ENCODE measurements around the gene RPS14.

The RPS14 gene

GRCh38 chr5:150412319-150413175, 37.0 kb downstream of the RPS14 start, which contains the start of gene CD74:
CD74 (minus strand) TSS chr5:150412910; CDS start chr5:150412749, 161 bp downstream.
- peak; percentile 80 to 90 for DNase-seq

DNA sequence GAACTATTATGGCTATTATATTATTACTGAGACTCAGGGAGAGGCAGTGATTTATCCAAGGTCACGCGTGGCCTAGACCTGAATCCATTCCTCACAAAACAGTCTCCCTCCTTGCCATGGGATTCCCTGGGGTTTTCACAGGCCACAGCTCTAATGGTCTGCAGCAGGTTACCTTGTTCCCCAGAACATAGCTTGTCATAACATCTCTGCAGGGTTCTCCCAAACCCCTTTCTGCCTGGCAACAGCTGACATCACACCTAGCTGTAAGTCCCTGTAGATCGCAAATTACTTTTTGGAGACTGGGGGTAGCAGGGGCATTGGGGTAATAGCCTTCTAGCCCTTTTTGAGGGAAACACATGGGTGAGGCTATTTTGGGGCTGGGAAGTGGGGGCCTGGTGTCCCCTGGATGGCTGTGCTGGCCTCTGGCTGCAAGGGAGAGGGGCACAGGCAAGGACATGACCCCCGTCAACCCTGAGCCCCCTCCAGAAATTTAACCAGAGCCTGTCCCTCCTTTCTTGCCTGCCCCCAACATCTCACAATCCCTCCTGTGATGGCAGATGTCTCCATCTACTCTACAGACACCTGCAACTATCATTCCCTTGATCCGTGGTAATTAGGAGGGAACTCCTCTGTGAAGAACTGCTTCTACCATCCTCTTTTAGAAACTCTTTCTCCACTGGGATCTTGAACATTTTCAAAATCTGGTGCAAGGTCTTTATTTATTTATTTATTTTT, 38.1 kb downstream of the RPS14 start:
- DNase-seq: peak; percentile 56 to 68

- peak in 1 of 2 experiments; percentile 46 for DNase-seq
Observed at GRCh38 chr5:150410524-150411244, 38.9 kb downstream of the RPS14 start.

- peak; percentile 21 to 38 for DNase-seq
Observed at GRCh38 chr5:150409638-150410523, 39.7 kb downstream of the RPS14 start.

DNA sequence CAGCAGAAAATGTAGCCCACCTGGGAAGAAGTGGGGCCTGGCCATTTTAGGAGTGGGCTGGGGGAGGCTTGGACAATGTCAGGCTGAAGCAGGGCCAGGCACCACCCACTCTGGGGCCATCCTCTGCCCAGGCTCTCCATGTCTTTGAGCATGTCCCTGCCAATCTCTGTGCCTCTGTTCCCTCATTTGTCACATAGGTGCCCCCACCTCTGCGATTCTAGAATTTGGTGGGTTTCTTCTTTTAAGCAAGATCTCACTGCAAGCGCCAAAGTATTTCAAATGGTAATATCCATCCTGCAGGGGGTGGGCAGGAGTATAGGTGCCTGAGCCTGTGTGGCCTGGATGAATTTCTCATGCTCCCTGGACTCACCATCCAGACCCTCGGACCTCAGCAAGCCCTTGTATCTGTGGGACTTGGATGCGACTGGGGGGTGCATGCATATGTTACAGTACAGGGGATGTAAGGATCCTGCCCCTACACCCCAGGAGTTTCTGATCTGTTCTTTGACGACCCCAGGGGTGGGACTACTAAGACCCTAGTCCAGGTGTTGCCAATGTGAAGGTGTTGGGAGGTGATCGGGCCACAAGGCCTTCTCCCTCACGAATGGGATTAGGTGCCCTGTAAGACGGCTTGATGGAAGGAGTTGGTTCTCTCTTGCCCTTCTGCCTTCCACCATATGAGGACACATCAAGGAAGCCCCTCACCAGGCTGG, 41.2 kb downstream of the RPS14 start:
- no peak for DNase-seq

DNA sequence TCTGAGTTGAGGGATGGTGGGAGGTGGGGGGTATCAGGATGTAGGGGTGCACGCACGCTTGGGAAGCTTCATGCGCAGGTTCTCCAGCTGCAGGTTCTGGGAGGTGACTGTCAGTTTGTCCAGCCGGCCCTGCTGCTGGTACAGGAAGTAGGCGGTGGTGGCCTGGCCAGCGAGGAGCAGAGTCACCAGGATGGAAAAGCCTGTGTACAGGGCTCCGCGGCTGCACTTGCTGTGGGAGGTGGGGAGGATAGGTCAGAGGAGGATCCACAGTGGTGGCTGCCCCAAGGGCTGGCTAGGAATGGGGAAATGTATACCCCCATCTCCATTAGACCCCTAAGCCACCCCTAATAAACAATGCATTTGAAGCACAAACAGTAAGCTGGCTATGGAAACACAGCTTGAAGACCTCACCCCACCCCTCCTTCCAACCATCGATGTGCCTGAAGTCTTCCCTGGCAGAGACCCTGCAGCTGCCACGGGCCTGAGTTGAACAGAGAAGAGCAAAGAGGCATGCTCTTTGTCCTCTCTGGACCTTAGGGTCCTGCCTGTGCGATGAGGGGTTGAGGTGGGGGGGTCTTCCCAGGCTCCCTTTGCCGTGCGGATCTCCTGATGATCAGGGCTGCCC, 42.3 kb downstream of the RPS14 start:
- no peak for DNase-seq

- DNase-seq: no peak
Observed at GRCh38 chr5:150406723-150407095, 42.8 kb downstream of the RPS14 start.

DNA sequence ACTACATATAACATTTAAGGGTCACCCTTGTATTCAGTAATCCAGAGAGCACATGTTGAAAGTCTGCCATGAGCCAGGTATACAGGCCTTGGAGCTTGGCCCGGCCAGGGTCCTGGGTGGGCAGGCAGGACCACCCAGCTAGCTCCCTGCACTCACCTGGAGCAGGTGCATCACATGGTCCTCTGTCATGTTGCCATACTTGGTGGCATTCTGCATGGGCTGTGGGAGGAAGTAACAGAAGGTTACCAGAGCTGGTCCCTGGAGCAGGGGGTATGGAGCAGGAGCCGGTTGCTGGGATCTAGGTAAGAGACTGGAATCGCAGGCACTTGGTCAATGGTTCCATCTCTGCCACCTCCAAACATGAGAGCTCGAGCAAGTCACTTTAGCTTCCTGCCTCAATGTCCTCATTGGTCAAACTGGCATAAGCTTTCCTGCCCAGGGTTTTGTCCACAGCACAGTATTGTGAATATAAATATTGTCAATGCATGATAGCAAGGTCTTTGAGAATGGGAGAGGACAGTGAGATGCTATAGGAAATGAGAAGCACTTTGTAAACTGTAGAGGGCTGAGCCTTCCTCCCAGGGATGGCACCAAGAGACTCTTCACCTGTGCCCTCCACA, 43.3 kb downstream of the RPS14 start:
- no peak for DNase-seq

- no peak for DNase-seq
Observed at GRCh38 chr5:150404941-150405816, 44.4 kb downstream of the RPS14 start.

GRCh38 chr5:150404535-150404934, 45.0 kb downstream of the RPS14 start:
- DNase-seq: no peak

DNA sequence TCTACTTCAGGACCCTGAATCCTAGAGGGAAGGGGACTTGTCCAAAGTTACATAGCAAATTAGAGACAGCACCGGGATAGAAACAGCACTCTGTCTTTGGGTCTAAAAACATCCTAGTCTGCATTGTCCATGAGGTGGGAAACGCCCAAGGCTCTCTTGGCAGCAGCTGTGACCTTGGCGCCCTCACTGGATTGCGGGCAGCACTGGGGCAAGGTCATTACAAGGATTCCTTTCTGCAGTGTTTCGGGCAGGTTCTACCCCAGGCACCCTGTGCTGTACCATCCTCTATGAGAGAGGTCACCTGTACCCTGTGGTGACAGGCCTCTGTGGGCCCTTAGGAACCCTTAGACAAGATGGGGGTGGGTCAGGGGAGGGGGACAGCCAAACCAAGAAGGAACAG, 45.4 kb downstream of the RPS14 start:
- no peak for DNase-seq

DNA sequence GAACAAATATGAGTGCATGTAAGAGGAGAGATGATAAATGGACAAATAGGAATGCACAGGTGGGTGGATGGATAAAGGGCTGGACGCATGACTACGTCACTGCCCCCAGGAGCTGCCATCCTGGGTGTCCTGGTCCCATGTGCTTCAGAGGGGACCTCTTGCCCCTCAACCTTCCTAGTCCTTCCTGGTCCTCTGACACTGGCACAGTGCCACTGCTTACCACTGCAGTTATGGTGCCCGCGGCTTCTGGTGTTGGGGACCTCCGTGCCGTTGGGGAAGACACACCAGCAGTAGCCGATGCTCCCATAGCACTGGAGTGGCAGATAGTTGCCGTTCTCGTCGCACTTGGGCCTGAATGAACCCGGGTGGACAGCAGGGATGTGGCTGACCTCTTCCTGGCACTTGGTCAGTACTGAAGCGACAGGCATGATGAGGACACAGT, 46.6 kb downstream of the RPS14 start:
- no peak for DNase-seq

GRCh38 chr5:150402229-150402773, 47.2 kb downstream of the RPS14 start:
- DNase-seq: no peak

GRCh38 chr5:150401376-150402228, 47.9 kb downstream of the RPS14 start:
- no peak for DNase-seq

DNA sequence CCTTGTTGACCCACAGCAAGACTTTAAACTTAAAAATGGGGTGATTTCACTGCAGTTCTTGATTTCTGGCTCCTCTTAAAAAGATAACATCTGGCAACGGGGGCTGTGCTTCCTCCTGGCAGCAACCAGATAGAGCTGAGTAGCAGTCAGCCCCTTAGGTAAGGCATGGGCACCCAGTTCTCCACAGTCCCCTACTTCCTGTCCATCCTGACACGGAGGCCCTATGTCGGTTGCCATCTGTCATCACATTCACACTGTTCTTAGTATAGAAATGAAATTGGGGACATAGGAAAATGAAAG, 48.5 kb downstream of the RPS14 start:
- no peak for DNase-seq

- DNase-seq: no peak
Observed at GRCh38 chr5:150400316-150401075, 49.0 kb downstream of the RPS14 start.

- DNase-seq: no peak
Observed at GRCh38 chr5:150399524-150400211, 49.9 kb downstream of the RPS14 start.

Measured in stimulated activated CD4-positive, alpha-beta T cell treated with anti-CD3 and anti-CD28 coated beads, Interleukin-4, amount 100 ng/mL, for 4 hours (primary cell).